ENCODE results near the gene TIGIT.

DNA sequence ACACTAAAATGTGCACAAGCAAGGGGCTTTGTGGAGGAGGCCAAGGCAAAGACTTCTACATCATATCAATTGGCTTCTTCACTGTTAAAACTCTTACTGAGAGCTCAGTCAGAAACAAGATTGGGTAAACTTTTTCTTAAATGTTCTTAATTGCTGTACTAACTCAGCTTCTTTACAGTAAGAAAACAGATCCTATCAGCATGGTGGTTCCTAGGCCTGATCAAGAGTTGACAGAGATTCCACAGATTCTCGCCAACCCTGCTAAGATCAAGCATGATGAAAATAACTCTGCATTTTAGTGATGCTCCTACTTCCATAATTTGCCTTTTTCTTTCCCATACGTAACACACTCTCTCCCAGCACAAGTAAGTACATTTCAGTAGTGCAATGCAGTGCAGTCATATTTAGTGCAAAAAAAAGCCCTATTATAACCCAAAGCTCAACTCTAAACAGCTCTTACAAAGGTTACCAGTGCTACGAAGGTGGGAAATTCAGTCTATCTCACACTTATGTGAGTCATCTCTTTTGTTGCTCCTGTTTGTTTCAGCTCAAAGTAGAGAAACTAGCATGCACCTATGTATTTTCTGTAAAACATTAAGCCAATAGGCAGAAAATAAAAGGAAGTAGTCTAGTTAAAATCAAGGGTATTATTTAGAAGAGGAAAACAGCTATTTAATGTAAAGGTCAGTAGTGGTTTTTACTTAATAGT is 29.9 kb downstream of the TIGIT start:
- TF ChIP-seq, protein P1, sequence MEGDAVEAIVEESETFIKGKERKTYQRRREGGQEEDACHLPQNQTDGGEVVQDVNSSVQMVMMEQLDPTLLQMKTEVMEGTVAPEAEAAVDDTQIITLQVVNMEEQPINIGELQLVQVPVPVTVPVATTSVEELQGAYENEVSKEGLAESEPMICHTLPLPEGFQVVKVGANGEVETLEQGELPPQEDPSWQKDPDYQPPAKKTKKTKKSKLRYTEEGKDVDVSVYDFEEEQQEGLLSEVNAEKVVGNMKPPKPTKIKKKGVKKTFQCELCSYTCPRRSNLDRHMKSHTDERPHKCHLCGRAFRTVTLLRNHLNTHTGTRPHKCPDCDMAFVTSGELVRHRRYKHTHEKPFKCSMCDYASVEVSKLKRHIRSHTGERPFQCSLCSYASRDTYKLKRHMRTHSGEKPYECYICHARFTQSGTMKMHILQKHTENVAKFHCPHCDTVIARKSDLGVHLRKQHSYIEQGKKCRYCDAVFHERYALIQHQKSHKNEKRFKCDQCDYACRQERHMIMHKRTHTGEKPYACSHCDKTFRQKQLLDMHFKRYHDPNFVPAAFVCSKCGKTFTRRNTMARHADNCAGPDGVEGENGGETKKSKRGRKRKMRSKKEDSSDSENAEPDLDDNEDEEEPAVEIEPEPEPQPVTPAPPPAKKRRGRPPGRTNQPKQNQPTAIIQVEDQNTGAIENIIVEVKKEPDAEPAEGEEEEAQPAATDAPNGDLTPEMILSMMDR (conservative IDR thresholded peaks at IDR 0.05) = no peak
- TF ChIP-seq EZH2 (IDR thresholded peaks at IDR 0.05; ENCODE audit: low read depth) = no peak

Data from PC-9 (cell line).